ENCODE data around the gene CUL1. TPM values are rescaled to one million over a fixed set of nuclear protein-coding genes. Genes with fewer than 3 reads are reported as not detected.
"Not testable (repeated sequence)": the region's sequence is repeated elsewhere in the genome, so short reads cannot be mapped to it uniquely, and the experiment has no call there.

CUL1 gene
- total RNA-seq, 4 donors from 2014 or later, result 73.1 to 87.1 (median 77.8) TPM

GRCh38 chr7:148704970-148705369 is 6.3 kb downstream of the CUL1 start:
- DNase-seq (ENCODE audit: extremely low spot score), result no peak
- Histone ChIP-seq H3K36me3 (no peaks in the 10 kb centered on the region), H3K27me3 (no peaks in the 10 kb centered on the region), H3K4me3 (no peak overlapping the region), H3K9me3 (no peaks in the 10 kb centered on the region), H3K27ac (replicated peaks in 1 of 4) (no peak overlapping the region), H3K4me1 (peaks cover 81 to 100% (median 93%) of the 10 kb centered on the region in 4 donors)
- TF ChIP-seq POLR2A (IDR thresholded peaks at IDR 0.05; ENCODE audit: low read depth) (no peak), EP300 (IDR thresholded peaks at IDR 0.05) (no peak), POLR2AphosphoS5 (IDR thresholded peaks at IDR 0.05) (no peak), CTCF (IDR thresholded peaks at IDR 0.05) (no peak)
- 47% methylated on average over 3 of the region's 3 CpGs for WGBS
- intact Hi-C loops (cut with DNase I), result loop anchor here (5.0 to 10.0 kb wide), 2 partner anchors 60 to 177 kb away; partner anchors contain the start of gene EZH2

GRCh38 chr7:148706368-148706767 is 7.7 kb downstream of the CUL1 start:
- no peak for DNase-seq (ENCODE audit: extremely low spot score)
- H3K4me3 ChIP-seq, result no peak overlapping the region
- H3K27me3 ChIP-seq, result no peaks in the 10 kb centered on the region
- 88% methylated on average over 5 of the region's 5 CpGs for WGBS
- H3K4me1 ChIP-seq, result peaks cover 70 to 94% (median 87%) of the 10 kb centered on the region in 4 donors
- TF ChIP-seq POLR2AphosphoS5 (IDR thresholded peaks at IDR 0.05) (no peak), EP300 (IDR thresholded peaks at IDR 0.05) (no peak), CTCF (IDR thresholded peaks at IDR 0.05) (no peak), POLR2A (IDR thresholded peaks at IDR 0.05; ENCODE audit: low read depth) (no peak)
- H3K9me3 ChIP-seq, result no peaks in the 10 kb centered on the region
- no peaks in the 10 kb centered on the region for H3K36me3 ChIP-seq
- intact Hi-C loops (cut with DNase I), result loop anchor here (10.0 kb wide), 1 partner anchor 58 kb away; no protein-coding TSS in a partner anchor
- H3K27ac ChIP-seq (replicated peaks in 1 of 4), result no peak overlapping the region

- no peak overlapping the region for H3K27ac ChIP-seq (replicated peaks in 1 of 4)
- H3K9me3 ChIP-seq, result no peaks in the 10 kb centered on the region
- intact Hi-C loops (cut with DNase I), result loop anchor here (10.0 kb wide), 1 partner anchor 57 kb away; no protein-coding TSS in a partner anchor
- no peak for DNase-seq (ENCODE audit: extremely low spot score)
- TF ChIP-seq EP300 (IDR thresholded peaks at IDR 0.05), result no peak
- no peak for TF ChIP-seq CTCF (IDR thresholded peaks at IDR 0.05)
- TF ChIP-seq POLR2A (IDR thresholded peaks at IDR 0.05; ENCODE audit: low read depth), result no peak
- TF ChIP-seq POLR2AphosphoS5 (IDR thresholded peaks at IDR 0.05), result no peak
- no peak overlapping the region for H3K4me3 ChIP-seq
- H3K4me1 ChIP-seq, result peaks cover 73 to 93% (median 86%) of the 10 kb centered on the region in 4 donors
- no peaks in the 10 kb centered on the region for H3K27me3 ChIP-seq
- H3K36me3 ChIP-seq, result no peaks in the 10 kb centered on the region
- WGBS, result 64% methylated on average over 7 of the region's 7 CpGs
These were observed 9.6 kb downstream of the CUL1 start for GRCh38 chr7:148708026-148708885.

- intact Hi-C loops (cut with DNase I), result loop anchor here (10.0 kb wide), 1 partner anchor 56 kb away; no protein-coding TSS in a partner anchor
- no peak overlapping the region for H3K4me3 ChIP-seq
- no peaks in the 10 kb centered on the region for H3K27me3 ChIP-seq
- H3K9me3 ChIP-seq, result no peaks in the 10 kb centered on the region
- peaks cover 66 to 93% (median 86%) of the 10 kb centered on the region in 4 donors for H3K4me1 ChIP-seq
- no peak overlapping the region for H3K27ac ChIP-seq (replicated peaks in 1 of 4)
- TF ChIP-seq POLR2AphosphoS5 (IDR thresholded peaks at IDR 0.05) (no peak), EP300 (IDR thresholded peaks at IDR 0.05) (no peak), CTCF (IDR thresholded peaks at IDR 0.05) (no peak)
- DNase-seq (ENCODE audit: extremely low spot score), result no peak
- no peaks in the 10 kb centered on the region for H3K36me3 ChIP-seq
- WGBS, result 75% methylated on average over 6 of the region's 6 CpGs
These were observed 10.3 kb downstream of the CUL1 start for GRCh38 chr7:148709014-148709413.

- H3K36me3 ChIP-seq; H3K4me3 ChIP-seq; intact Hi-C loops (cut with DNase I); H3K27ac ChIP-seq (replicated peaks in 1 of 4); DNase-seq (ENCODE audit: extremely low spot score); H3K27me3 ChIP-seq; H3K9me3 ChIP-seq: not testable (repeated sequence)
- peaks cover 61 to 93% (median 86%) of the 10 kb centered on the region in 4 donors for H3K4me1 ChIP-seq
- WGBS, result 95% methylated on average over 17 of the region's 17 CpGs
These were observed 11.7 kb downstream of the CUL1 start for GRCh38 chr7:148710426-148710825.

Measured in esophagus muscularis mucosa (tissue), 4 donors.